T-helper 2 cell treated with Interferon-gamma antibody and Interleukin-4, amounts not matched to agents 5 μg/mL and 100 μg/mL, for 36 hours (primary cell): ENCODE data around the gene GSTA4.
"Not testable (repeated sequence)": the region's sequence is repeated elsewhere in the genome, so short reads cannot be mapped to it uniquely, and the experiment has no call there.

Experiments
- DNase-seq: peaks from one replicate; pipeline ENCODE4 v3.0.0; 2021; ENCODE audit warnings: low spot score
- H3K27ac Mint-ChIP-seq: one replicate; pipeline ENCODE4 v1.8.0; 2021; ENCODE audit warnings: mild to moderate bottlenecking, mixed read lengths
- H3K27me3 Mint-ChIP-seq: one replicate; pipeline ENCODE4 v1.8.0; 2021; ENCODE audit warnings: low read depth, mixed read lengths
- H3K36me3 Mint-ChIP-seq: one replicate; pipeline ENCODE4 v1.8.0; 2021; ENCODE audit warnings: low read depth, mixed read lengths
- H3K4me1 Mint-ChIP-seq: one replicate; pipeline ENCODE4 v1.8.0; 2021; ENCODE audit warnings: low read depth, mixed read lengths
- H3K4me3 Mint-ChIP-seq: one replicate; pipeline ENCODE4 v1.8.0; 2022; ENCODE audit warnings: mild to moderate bottlenecking, moderate library complexity, mixed read lengths
- H3K9me3 Mint-ChIP-seq: one replicate; pipeline ENCODE4 v1.8.0; 2021; ENCODE audit warnings: mixed read lengths

GSTA4 gene

GRCh38 chr6:52946306-52946705 is 48.8 kb downstream of the GSTA4 start:
- Mint-ChIP-seq H3K36me3 (no peaks in the 10 kb centered on the region), H3K4me1 (no peaks in the 10 kb centered on the region), H3K27me3 (peaks cover 32% of the 10 kb centered on the region), H3K9me3 (no peaks in the 10 kb centered on the region), H3K27ac (no peak overlapping the region), H3K4me3 (no peak overlapping the region)
- no peak for DNase-seq

DNA sequence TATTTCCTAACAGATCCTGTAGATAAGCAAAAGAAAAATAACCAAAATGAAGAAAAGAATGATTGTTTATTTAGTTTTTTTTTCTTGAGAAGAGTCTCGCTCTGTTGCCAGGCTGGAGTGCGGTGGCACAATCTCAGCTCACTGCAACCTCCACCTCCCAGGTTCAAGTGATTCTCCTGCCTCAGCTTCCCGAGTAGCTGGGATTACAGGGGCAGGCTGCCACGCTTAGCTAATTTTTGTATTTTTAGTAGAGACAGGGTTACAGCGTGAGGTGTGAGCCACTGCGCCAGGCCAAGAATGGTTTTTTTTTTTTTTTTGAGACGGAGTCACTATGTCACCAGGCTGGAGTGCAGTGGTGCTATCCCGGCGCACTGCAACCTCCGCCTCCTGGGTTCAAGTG is 52.3 kb downstream of the GSTA4 start:
- not testable (repeated sequence) for H3K4me1 Mint-ChIP-seq, DNase-seq, H3K4me3 Mint-ChIP-seq, H3K27ac Mint-ChIP-seq, H3K9me3 Mint-ChIP-seq, H3K36me3 Mint-ChIP-seq
- H3K27me3 Mint-ChIP-seq: peaks cover 17% of the 10 kb centered on the region

- Mint-ChIP-seq H3K4me3 (no peak overlapping the region), H3K27me3 (peaks cover 17% of the 10 kb centered on the region), H3K36me3 (no peaks in the 10 kb centered on the region), H3K27ac (no peak overlapping the region), H3K9me3 (no peaks in the 10 kb centered on the region), H3K4me1 (peaks cover 2% of the 10 kb centered on the region)
- no peak for DNase-seq
Observed at GRCh38 chr6:52942221-52942620, 52.9 kb downstream of the GSTA4 start.

DNA sequence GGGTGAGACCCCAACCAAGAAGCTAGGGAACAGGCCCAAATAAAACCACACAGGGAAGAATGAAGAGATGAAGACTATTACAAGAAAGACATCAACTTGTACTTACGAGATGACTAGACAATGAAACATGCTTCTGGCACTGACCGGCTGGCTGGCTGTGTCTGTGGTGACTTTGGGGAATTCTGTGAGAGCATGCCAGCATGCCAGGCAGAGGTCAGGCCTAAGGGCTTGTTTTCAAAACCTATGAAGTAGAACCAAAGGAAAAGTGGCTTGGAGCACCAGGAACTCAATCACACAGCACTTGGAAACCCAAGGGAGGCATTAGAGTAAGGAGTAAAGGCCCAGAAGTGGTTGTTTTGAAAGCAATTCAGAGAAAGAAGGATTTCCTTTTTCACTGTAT is 57.2 kb downstream of the GSTA4 start:
- DNase-seq: no peak
- H3K9me3 Mint-ChIP-seq: no peaks in the 10 kb centered on the region
- H3K27me3 Mint-ChIP-seq: peaks cover 5% of the 10 kb centered on the region
- H3K4me1 Mint-ChIP-seq: peaks cover 4% of the 10 kb centered on the region
- H3K4me3 Mint-ChIP-seq: no peak overlapping the region
- H3K27ac Mint-ChIP-seq: no peak overlapping the region
- no peaks in the 10 kb centered on the region for H3K36me3 Mint-ChIP-seq

GRCh38 chr6:52933778-52934177 is 61.3 kb downstream of the GSTA4 start:
- H3K4me3 Mint-ChIP-seq: no peak overlapping the region
- H3K36me3 Mint-ChIP-seq: no peaks in the 10 kb centered on the region
- no peaks in the 10 kb centered on the region for H3K9me3 Mint-ChIP-seq
- H3K27me3 Mint-ChIP-seq: no peaks in the 10 kb centered on the region
- no peak for DNase-seq
- peaks cover 4% of the 10 kb centered on the region for H3K4me1 Mint-ChIP-seq
- no peak overlapping the region for H3K27ac Mint-ChIP-seq

DNA sequence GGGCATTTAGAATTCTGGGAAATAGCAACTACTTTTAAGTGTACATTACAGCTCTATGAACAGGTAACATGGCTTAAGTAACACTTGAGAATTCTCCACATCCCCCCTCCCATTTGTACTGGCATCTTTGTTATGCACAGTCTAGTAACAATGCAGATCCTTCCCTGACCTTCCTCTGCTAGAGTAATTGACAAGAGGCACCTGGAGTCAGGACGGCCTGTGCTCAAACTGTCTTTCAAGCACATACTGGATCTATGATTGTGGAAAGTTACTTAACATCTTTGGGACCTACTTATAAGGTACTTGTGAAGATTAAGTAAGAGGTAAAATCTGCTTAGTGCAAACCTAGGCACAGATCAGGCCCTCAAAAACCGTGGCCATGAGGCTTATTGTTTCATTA is 63.7 kb downstream of the GSTA4 start:
- H3K4me1 Mint-ChIP-seq: no peaks in the 10 kb centered on the region
- no peak overlapping the region for H3K4me3 Mint-ChIP-seq
- no peak overlapping the region for H3K27ac Mint-ChIP-seq
- H3K36me3 Mint-ChIP-seq: no peaks in the 10 kb centered on the region
- H3K27me3 Mint-ChIP-seq: no peaks in the 10 kb centered on the region
- H3K9me3 Mint-ChIP-seq: no peaks in the 10 kb centered on the region
- no peak for DNase-seq

- Mint-ChIP-seq H3K27ac (no peak overlapping the region), H3K27me3 (no peaks in the 10 kb centered on the region), H3K4me1 (no peaks in the 10 kb centered on the region), H3K9me3 (no peaks in the 10 kb centered on the region), H3K36me3 (no peaks in the 10 kb centered on the region), H3K4me3 (no peak overlapping the region)
- DNase-seq: no peak
Observed at GRCh38 chr6:52929321-52930164, 65.5 kb downstream of the GSTA4 start.
